Activated T-helper 1 cell treated with anti-CD3 and anti-CD28 coated beads, Interleukin-2, amount 50 U/mL, for 16 hours (primary cell): Measurements from ENCODE around the gene FAM193A.
"Not testable (repeated sequence)": the region's sequence is repeated elsewhere in the genome, so short reads cannot be mapped to it uniquely, and the experiment has no call there.

Source experiments
- DNase-seq, 2 donors: peaks; one replicate each; pipeline ENCODE4 v3.0.0-alpha.2; 2020; ENCODE audit warnings: low read depth in 1 of 2, low spot score in 1 of 2

Gene FAM193A

GRCh38 chr4:2514193-2514592 lies 22.3 kb upstream of the FAM193A start:
- not testable (repeated sequence) for DNase-seq

- DNase-seq, result not testable (repeated sequence)
Observed at GRCh38 chr4:2514944-2515343, 21.5 kb upstream of the FAM193A start.

GRCh38 chr4:2515830-2516550 lies 20.5 kb upstream of the FAM193A start:
- DNase-seq, result no peak

- DNase-seq, result no peak
Observed at GRCh38 chr4:2516635-2517034, 19.8 kb upstream of the FAM193A start.

GRCh38 chr4:2526559-2526958 lies 9.9 kb upstream of the FAM193A start:
- DNase-seq, result no peak

GRCh38 chr4:2534904-2535375 lies 1.5 kb upstream of the FAM193A start:
- DNase-seq, result no peak

- peak; percentile 9 to 25 for DNase-seq
Observed at GRCh38 chr4:2535376-2536192, 863 bp upstream of the FAM193A start.

- DNase-seq, result peak; percentile 23 to 44
Observed at GRCh38 chr4:2537011-2537830, 774 bp downstream of the FAM193A start.

- DNase-seq, result not testable (repeated sequence)
Observed at GRCh38 chr4:2543580-2544191, 7.2 kb downstream of the FAM193A start.

- DNase-seq, result no peak
Observed at GRCh38 chr4:2545321-2546013, 9.0 kb downstream of the FAM193A start.

GRCh38 chr4:2546286-2546823 lies 9.9 kb downstream of the FAM193A start:
- no peak for DNase-seq

- not testable (repeated sequence) for DNase-seq
Observed at GRCh38 chr4:2546961-2547691, 10.7 kb downstream of the FAM193A start.

GRCh38 chr4:2551118-2551517 lies 14.7 kb downstream of the FAM193A start:
- no peak for DNase-seq

GRCh38 chr4:2552806-2553205 lies 16.4 kb downstream of the FAM193A start:
- no peak for DNase-seq

- DNase-seq, result no peak
Observed at GRCh38 chr4:2558301-2558700, 21.9 kb downstream of the FAM193A start.

- no peak for DNase-seq
Observed at GRCh38 chr4:2560167-2560566, 23.7 kb downstream of the FAM193A start.

GRCh38 chr4:2565533-2565932 lies 29.1 kb downstream of the FAM193A start:
- no peak for DNase-seq

GRCh38 chr4:2570036-2570435 lies 33.6 kb downstream of the FAM193A start:
- DNase-seq, result no peak

- DNase-seq, result peak in 1 of 2 donors; percentile 18
Observed at GRCh38 chr4:2570551-2571222, 34.2 kb downstream of the FAM193A start.
